ENCODE measurements around the gene HERC3.

HERC3 gene

GRCh38 chr4:88742561-88742960 lies 150.3 kb downstream of the HERC3 start:
- no peak for TF ChIP-seq CTCF (conservative IDR thresholded peaks at IDR 0.05; ENCODE audit: low read depth, low read length)
- DNase-seq (ENCODE audit: low read depth): no peak
- no peak overlapping the region for H3K4me3 ChIP-seq (ENCODE audit: low read length)

DNA sequence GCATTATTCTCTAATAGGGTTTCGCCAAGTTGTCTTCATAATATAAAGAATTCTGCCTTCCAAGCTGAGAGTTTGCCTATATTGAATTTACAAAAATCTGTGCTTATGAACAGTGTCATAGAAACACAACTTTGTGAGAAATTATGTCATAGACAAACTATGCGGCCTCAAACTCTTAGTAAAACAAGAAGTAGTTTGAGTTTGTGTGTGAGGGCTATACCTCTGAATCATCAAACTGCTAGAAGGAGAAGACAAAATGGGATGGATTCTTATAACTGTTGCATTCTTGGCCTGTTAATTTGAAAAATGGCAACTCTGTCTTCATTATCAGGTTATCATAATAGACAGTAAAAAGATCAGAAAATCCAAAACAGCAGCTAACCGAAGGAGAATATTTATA lies 151.4 kb downstream of the HERC3 start:
- TF ChIP-seq CTCF (conservative IDR thresholded peaks at IDR 0.05; ENCODE audit: low read depth, low read length): no peak
- H3K4me3 ChIP-seq (ENCODE audit: low read length): no peak overlapping the region
- no peak for DNase-seq (ENCODE audit: low read depth)

GRCh38 chr4:88744609-88745008 lies 152.3 kb downstream of the HERC3 start:
- H3K4me3 ChIP-seq (ENCODE audit: low read length): no peak overlapping the region
- no peak for TF ChIP-seq CTCF (conservative IDR thresholded peaks at IDR 0.05; ENCODE audit: low read depth, low read length)
- DNase-seq (ENCODE audit: low read depth): no peak

- no peak overlapping the region for H3K4me3 ChIP-seq (ENCODE audit: low read length)
- no peak for DNase-seq (ENCODE audit: low read depth)
- no peak for TF ChIP-seq CTCF (conservative IDR thresholded peaks at IDR 0.05; ENCODE audit: low read depth, low read length)
Measured at GRCh38 chr4:88745175-88745574, 152.9 kb downstream of the HERC3 start.

GRCh38 chr4:88745581-88746163 lies 153.4 kb downstream of the HERC3 start:
- no peak overlapping the region for H3K4me3 ChIP-seq (ENCODE audit: low read length)
- TF ChIP-seq CTCF (conservative IDR thresholded peaks at IDR 0.05; ENCODE audit: low read depth, low read length): no peak
- no peak for DNase-seq (ENCODE audit: low read depth)

DNA sequence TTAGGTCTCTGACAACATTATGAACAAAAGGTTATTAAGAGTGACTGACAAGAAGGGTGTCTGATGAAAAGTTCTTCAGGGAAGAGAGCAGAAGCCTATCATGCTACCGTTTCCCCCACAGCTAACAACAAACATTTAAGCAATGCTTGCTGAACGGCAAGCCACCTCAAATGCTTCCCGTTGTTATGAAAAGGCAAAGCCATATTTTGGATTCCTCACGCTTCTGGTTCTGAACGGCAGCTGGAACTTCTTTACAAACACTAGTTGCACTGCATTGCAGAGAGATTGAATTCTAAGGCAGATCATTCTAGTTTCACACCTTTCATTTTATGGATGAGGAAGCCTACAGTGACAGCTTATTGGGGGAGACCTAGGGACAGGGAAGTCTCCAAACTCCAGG lies 153.9 kb downstream of the HERC3 start:
- no peak for TF ChIP-seq CTCF (conservative IDR thresholded peaks at IDR 0.05; ENCODE audit: low read depth, low read length)

DNA sequence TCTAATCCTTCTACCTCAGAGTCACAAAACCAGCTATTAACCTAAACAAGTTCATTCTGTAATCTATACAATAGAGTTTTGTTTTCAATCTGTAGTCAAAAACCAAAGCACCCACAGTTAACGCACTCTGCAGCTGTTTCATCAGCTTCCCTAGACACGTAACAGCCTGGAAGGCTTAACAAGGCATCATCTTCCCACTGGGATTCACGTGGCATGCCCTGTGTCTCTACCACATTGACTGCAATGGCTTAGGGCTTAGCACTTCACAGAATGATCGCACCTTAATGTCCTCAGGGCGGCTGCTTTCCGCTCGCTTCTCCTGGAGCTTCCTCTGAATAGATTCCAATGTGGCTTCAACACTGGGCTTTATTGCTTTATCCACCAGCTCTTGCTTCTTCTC lies 155.1 kb downstream of the HERC3 start:
- TF ChIP-seq CTCF (conservative IDR thresholded peaks at IDR 0.05; ENCODE audit: low read depth, low read length): no peak
- DNase-seq (ENCODE audit: low read depth): no peak
- H3K4me3 ChIP-seq (ENCODE audit: low read length): no peak overlapping the region

More for the DNA sequence above, 153.9 kb downstream of the HERC3 start:
- H3K4me3 ChIP-seq (ENCODE audit: low read length): no peak overlapping the region
- no peak for DNase-seq (ENCODE audit: low read depth)

Measured in retinal pigment epithelial cell (primary cell).